Measurements from ENCODE around the gene ZNF784.

Gene ZNF784, protein sequence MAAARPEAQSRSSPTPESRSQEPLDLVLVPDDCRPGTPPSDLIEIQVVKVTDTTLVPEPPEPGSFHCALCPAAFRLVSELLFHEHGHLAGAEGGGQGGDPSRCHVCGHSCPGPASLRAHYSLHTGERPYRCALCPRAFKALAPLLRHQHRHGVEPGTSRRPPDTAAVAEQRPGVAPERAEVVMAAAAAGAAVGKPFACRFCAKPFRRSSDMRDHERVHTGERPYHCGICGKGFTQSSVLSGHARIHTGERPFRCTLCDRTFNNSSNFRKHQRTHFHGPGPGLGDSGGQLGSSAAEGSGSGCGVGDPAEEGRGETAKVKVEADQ

DNA sequence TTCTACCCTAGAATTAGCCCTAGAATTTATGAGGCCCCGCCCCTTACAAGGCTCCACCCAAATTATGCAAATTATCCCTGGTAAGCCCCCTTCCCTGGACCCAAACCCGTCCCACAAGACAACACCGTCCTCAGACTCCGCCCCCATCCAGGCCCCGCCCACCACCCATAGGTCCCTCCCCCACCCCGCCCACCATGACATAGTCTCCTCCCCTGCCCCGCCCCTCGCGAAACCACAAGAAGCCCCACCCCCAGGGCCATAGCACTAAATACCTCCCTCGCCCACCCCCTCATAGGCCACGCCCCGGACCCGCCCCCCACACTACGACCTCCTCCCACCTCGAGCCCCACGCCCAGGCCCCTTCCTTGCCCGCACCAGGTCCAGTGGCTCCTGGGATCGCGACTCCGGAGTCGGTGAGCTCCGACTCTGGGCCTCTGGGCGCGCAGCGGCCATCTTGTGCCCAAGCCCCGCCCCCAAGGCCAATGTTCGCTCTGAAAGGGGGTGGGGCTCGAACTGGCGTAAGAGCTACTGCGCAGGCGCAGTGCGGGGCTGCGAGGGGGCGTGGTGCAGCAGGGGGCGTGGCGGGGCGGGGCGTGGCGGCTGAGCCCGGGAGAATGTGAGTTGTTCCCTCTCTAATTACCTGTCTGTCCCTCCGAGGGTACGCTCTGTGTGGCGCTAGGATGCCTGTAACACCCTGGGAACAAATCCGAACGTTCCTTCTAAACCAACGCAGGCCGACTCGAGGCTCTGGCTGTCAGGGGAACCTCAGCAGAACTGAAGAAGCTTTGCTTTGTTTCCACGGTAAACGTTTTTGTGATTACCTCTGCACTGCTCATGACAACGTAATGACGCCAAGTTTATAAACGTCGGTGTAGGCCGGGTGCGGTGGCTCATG, at the start of gene ZNF784:
Gene ZNF784, minus strand, starts transcription at position 458 of the 895 bp plus-strand sequence. Its CDS starts 5 bp downstream, at position 453.
- DNase-seq (ENCODE audit: low spot score): peak; percentile 97

DNA sequence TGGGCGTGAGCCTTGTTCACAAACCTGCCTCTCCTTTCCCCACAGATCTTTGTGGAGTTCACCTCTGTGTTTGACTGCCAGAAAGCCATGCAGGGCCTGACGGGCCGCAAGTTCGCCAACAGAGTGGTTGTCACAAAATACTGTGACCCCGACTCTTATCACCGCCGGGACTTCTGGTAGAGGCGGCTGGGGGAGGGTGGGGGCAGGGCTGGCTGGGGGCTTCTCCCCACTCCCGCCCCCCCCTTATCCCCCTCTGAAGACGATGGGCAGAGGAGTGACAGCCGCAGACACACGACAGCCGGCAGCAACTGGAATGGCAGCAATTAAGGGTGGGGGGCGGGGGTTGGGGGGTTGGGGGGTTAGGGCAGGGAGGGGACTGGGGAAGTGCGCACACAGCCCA, 49.5 kb upstream of the ZNF784 start:
- no peak for DNase-seq (ENCODE audit: low spot score)

DNA sequence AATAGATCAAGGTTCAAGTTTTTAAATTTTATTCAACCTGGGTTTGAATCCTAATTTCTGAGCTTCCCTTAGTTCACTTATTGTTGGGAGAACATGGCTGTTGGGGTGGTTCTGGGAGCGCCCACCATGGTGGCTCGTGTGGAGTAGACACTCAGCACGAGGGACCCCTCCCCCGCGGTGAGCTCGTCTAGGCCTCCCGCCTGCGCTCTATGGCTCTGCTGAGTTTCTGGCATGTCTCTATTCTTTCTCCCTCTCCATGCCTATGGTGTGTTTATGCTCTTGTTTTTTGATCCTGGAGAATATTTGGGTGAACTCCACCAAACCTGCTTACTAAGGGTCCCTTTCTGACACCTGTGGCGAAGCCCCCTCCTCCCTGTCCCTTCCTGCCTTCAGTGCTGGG, 49.1 kb upstream of the ZNF784 start:
- no peak for DNase-seq (ENCODE audit: low spot score)

DNA sequence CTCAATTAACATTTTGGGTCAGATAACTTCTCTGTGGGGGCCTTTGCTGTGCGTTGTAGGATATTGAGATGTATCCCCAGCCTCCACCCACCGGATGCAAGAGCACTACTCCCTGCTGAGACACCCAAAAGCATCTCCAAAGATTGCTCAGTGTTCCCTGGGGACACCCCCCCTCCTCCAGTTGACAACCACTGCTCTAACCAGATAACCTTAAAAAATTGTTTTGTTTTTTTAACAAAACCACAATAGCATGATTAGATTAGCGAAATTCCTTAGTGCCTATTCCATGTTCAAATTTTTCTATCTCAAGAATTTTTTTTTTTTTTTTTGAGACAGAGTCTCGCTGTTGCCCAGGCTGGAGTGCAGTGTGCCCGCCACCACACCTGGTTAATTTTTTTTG, 48.1 kb upstream of the ZNF784 start:
- no peak for DNase-seq (ENCODE audit: low spot score)

DNA sequence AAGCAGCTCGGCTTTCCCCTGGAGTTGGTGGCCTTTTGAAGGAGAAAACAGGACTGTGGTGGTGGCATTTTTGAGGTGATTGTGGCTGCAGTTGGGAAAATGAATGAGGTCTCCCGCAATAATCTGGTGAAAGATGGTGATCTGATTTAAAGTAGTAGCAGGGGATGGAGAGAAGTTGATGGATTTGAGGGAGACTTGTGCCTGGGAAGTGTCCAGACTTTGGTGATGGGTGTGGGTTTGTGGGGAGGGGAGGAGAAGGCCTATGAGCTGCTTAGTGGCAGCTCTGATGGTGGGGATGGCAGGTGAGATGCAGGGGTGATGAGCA, 46.6 kb upstream of the ZNF784 start:
- DNase-seq (ENCODE audit: low spot score): no peak

DNA sequence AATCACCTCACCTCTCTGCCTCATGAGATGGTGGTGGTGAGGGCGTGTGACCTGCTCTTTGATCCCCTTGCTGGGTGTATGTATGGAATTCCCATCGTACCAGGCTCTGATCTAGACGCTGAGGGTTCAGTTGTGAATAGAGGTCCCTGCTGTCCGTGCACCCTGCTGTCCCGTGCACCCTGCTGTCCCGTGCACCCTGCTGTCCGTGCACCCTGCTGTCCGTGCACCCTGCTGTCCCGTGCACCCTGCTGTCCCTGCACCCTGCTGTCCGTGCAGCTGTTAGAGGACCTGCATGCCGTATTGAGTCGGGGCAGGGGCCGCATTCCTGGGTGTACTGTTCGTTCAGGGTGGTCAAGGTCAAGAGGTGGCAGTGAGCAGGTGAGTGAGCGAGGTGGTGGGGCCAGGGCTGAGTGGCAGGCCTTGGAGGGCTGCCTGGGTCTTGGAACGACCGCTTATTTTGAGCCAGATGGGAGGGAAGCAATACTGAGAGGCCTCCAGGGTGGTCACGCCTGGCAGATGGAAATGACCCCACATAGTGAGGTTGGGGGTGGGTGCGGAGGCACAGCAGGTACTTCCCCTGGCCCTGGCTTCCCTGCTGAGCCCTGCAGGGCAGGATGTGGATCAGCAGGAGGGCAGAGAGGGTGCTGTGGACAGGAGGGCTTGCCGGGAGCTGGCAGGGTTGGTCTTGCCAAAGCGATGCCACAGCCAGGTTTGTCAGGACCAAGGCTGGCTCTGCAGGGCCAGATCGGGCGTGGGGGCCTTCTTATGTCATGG, 46.1 kb upstream of the ZNF784 start:
- no peak for DNase-seq (ENCODE audit: low spot score)

DNA sequence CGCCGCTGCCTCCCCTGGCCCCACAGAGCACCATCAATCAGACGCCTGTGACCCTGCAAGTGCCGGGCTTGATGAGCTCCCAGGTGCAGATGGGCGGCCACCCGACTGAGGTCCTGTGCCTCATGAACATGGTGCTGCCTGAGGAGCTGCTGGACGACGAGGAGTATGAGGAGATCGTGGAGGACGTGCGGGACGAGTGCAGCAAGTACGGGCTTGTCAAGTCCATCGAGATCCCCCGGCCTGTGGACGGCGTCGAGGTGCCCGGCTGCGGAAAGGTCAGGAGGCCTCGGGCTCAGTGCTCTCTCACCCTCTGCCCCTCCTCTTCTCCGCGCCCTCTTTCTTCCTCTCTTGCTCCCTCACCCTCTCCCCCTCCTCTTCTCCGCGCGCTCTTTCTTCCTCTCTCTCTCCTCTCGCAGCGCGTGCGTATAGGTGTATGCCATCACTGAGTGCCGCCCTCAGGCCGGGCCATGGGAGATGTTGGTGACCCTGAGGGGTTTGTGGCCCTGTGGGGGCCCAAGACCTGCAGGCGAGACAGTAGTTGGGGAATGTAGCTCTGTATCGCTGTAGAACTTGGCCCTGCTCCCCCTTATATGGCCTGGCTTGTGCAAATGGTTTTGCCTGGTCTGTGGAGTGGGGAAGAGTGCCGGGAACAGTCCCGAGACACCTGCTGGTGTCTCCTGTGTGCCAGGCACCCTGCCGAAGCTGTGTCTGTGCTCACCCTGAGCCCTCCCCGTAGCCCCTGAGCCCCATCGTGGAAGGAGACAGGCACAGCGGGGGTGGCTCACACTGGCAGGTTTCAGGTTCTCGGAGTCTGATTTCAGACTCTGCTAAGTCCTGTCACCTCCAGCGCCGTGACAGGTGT, 45.3 kb upstream of the ZNF784 start:
- no peak for DNase-seq (ENCODE audit: low spot score)

DNA sequence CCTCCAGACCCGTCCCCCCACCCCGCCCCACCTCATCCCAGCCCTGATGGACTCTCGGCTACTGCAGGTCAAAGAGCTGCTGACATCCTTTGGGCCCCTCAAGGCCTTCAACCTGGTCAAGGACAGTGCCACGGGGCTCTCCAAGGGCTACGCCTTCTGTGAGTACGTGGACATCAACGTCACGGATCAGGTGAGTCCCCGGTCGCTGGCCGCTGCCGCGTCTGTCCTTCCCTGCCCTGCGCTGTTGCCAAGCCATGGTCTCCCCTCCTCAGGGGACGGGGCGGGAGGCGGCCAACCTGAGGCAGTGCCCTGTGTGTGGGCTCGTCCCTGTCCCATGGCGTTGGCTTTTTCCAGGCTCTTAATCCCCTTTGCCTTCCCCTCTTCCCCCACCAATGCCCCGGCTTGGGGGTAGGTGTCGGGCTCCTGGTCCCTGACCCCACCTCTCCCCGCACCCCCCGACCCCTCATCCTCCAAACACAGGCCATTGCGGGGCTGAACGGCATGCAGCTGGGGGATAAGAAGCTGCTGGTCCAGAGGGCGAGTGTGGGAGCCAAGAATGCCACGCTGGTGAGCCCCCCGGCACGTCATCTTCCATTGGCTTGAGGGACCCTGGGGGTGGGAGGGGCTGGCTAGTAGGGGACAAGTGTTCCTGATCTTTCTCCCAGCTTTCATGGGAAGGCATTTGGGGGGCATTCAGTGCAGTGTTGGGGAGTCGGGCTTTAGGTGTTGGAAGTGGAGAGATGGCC, 44.4 kb upstream of the ZNF784 start:
- DNase-seq (ENCODE audit: low spot score): no peak

DNA sequence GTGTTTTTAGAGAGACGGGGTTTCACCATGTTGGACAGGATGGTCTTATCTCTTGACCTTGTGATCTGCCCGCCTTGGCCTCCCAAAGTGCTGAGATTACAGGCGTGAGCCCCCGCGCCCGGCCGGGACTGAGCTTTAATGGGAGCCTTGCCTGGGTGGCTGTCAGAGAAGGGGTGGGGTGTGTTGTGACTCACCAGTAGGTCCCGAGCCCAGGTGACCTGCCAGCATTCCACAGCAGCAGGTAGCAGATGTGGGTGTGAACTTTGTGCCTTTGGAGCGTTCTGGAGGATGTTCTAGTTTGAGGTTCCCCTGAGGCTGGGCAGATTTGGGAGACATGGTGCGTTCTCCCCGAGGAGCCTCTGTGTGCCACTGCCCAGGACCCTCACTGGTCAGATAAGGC, 43.6 kb upstream of the ZNF784 start:
- no peak for DNase-seq (ENCODE audit: low spot score)

DNA sequence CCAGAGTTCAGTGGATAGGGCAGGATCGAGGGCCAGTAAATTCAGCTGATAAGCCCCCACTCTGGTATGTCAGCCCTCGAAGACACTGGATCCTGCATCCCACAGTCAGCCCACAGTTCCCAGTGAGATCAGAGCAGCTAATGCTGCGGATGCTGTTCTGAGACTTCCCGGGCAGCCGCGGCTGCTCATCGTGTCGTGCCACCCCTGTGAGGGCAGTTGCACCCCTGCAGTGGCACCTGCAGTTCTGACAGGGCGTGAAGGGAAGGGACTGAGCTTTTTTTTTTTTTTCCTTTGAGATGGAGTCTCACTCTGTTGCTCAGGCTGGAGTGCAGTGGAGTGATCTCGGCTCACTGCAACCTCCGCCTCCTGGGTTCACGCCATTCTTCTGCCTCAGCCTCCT, 43.1 kb upstream of the ZNF784 start:
- no peak for DNase-seq (ENCODE audit: low spot score)

DNA sequence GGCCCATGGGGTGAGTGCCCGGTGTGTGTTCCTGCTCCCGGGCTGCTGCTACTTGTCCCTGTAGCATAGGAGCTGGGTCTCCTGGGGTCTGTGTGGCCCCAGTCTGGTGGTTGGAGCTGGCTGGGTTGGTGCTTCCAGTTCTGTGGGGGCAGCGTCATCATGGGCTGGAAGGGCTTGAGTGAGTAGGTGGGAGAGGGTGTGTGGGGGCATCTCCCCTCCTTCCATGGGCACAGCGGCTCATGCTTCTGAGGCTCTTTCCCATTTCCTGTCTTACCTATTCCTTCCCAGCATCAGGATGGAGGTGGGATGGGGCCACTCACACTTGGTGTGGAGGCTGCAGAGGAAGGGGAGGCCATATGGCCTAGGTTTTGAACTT, 42.6 kb upstream of the ZNF784 start:
- no peak for DNase-seq (ENCODE audit: low spot score)

DNA sequence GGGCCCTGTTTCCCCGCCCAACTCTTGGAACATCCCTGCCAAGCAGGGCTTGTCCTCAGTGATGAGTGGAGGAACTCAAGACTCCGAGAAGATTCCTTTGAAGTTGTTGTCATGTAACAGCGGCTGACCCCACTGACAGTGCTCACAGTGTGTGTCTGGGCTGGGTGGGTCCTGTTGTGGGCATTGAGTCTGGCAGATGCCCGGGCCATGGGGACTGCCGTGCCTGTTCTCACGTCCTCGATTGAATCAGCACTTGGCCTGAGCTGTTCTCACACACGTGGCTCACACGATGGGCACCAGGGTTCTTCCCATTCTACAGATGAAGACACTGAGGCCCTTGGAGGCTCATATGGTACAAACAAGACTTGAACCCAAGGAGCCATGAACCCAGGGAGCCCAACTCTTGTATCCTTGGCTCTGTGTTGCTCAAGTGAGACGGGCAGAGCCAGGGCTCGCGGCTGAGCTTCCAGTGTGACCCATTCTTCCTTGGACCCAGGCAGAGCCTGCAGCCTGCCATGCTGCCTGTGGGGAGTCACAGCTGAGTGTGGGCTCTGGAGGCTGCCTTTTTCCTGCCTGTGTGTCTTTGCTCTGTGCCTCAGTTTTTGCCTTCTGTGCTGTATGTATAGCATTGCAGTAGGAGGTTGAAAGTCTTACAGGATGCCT, 42.1 kb upstream of the ZNF784 start:
- DNase-seq (ENCODE audit: low spot score): no peak

DNA sequence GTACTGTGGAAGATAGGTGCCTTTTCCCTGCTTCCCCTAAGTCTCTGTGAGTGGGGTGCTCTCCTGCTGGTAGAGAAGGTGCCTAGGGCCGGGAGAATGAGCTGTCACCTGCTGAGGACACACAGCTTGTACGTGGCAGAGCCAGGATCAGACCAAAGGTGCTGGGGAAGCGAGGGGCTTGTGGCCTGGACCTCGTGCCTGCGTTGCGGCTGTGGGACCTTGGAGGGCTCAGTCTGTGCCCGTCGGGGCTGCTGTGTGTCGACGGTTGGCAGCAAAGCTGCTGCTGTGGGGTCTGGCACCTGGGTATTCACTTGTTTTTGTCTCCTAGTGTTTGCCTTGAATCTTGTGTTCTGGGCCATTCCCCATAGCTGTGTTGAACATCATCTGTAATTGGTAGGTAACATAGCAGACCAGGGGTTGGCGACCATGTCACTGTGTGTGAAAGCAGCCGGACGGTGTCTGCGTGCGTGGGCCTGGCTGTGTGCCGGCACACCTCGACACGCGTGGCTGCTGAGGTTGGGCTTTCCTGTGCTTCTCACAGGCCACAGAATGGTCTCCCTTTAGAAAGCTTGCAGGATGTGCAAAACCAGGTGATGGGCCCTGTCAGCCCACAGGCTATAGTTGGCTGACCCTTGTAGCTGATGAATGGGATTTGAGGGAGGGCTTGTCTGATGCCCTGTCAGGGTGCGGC, 39.6 kb upstream of the ZNF784 start:
- DNase-seq (ENCODE audit: low spot score): no peak

DNA sequence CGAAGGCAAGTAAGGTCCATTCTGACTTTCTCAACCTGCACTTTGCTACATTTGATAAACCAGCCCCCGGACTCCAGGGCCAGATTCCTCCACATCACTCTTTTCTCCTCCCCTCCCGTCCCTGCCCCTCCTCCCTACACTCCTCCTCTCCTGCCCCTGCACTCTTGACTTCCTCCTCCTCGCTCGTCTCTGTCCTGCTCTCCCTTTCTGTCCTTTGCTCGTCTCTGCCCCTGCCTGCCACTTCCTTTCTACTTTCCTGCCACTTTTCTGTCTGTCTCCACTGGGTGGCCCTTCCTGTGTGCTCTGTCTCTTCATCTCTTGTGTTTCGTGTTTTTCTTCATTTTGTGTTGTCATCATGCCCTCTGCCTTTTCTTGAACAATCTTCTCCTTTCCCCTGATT, 37.5 kb upstream of the ZNF784 start:
- no peak for DNase-seq (ENCODE audit: low spot score)

DNA sequence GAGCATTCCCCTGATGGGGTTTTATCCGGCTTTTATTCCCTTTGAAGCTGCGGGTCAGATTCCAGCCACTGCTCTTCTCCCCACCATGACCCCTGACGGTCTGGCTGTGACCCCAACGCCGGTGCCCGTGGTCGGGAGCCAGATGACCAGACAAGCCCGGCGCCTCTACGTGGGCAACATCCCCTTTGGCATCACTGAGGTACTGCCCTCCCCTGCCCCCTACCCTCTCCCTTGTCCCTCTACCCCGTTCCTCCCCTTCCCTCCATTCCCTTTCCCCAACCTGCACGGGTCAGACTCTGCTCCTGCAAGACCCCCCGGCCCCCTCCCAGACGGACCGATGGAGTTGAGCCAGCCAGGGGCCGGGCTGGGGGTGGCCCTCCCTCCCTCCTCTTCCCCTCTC, 36.6 kb upstream of the ZNF784 start:
- DNase-seq (ENCODE audit: low spot score): no peak

DNA sequence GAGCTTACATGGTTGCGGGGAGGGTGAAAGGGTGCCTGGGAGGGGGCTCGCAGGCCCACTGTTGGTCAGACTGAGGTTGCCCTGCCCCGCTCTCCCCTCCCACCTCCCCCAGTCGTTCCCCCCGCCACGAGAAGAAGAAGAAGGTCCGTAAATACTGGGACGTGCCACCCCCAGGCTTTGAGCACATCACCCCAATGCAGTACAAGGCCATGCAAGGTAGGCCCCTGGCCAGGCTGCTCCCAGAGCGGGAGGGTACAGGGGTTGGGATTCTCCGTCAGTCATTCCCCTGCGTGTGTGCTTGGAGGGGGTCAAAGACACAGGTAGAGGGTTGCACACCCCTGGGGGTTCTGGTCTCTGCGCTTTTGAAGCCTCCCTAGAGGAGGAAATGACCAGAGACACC, 36.0 kb upstream of the ZNF784 start:
- DNase-seq (ENCODE audit: low spot score): no peak

DNA sequence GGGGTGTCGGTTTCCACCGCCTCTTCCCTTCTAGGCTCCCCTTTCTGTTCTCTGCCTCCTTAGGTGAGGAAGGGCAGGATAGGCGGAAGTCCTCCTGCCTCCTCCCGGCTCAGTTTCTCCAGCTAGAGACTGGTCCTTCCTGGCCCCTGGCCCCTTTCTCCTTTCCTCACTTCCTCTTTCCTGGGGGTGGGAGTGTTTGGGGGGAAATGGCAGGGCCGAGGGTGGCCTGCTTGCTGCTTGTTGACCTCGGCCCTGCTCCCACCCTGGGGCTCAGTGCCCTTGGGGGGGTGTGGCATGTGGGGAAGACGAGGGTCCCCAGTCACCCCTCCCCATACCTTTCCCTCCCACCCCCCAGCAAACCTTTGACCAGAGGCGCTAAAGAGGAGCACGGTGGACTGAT, 35.5 kb upstream of the ZNF784 start:
- no peak for DNase-seq (ENCODE audit: low spot score)

DNA sequence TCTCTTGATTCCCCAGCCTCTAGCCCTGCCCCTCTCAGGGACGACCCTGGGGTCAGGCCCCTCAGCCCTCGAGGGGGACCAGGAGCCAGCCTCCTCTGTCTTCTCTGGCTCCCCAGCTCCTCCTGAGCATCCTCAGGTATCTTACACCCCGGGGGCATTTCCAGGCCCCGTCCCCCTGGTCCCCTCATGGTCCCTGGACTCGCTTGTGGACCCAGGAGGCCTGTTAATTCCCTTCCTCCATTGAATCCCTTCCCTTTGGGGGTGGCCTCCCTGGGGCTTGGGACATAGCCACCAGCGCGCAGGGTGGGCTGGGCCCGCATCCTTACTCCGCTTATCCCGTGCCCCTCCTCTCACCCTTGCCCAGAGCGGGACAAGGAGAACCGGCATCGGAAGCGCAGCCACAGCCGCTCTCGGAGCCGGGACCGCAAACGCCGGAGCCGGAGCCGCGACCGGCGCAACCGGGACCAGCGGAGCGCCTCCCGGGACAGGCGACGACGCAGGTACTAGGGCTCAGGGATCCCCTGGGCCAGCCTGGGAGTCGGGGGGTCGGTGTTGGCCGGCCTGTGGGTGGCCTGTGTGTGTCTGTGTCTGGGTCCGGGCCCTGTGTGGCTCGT, 34.6 kb upstream of the ZNF784 start:
- DNase-seq (ENCODE audit: low spot score): no peak

DNA sequence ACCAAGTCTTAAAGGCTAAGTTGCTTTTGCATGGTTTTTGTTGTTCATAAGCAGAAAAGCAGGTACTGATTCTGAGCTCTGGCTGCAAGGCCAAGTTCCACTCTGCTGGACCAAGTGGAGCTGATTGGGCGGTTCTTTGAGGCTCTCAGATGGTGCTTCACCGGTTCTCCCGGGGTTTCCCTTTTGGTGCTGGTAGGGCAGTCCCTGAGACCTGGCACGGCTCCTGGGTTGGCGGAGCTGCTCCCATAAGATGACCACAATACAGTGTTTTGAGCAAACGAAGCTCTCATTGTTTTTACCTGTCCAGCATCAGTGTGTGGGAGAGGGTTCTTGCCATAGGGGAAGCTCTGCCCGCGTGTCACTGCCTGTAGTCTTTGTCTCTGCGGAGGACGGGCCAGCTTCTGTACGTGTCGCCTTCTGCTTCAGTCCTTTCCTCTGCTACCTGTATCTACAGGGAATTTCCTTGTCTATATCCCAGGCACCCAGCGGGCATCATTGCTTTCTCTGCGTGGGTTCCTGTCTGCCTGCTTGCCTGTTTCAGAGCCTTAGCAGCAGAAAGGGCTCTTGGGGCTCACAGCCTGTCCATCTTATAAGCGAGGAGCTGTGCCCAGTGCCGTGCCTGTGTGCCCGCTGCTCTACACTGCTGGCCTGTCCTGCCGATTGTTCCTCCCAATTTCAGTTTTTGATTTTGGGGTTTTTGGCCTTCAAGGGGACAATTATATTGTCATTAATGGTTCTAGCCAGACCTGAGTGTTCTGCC, 32.8 kb upstream of the ZNF784 start:
- DNase-seq (ENCODE audit: low spot score): no peak

All from hematopoietic multipotent progenitor cell treated with erythropoietin and hydrocortisone succinate and interleukin-3 and kit ligand, for 15 days (in vitro differentiated cells).